Measurements from ENCODE around the gene ADAMTS15. TPM values are rescaled to one million over a fixed set of nuclear protein-coding genes. Genes with fewer than 3 reads are reported as not detected.

ADAMTS15 gene
- total and polyA plus RNA-seq, 10 of the 15 experiments (the other 5 are each of a cell fraction or from before 2014, with no cell fraction given): not detected

DNA sequence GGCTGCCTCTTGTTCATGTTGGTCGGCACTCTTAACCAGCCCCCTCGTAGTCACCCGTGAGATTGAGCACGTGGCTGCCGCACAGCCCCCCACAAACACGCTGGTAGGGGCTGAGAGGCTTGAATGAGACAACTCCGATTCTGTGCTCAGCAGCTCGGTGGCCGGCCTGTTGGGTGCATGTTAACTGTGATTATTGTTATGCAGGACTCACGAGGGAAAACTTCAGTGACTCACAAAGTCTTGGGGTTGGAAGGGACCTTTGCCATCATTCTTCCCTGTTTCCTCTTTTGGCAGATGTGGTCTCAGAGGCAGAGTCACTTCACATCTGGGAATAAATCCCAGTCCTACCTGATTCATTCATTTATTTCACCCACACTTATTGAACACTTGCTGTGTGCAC is 75.2 kb downstream of the ADAMTS15 start (continued):
- TF ChIP-seq, protein P1, sequence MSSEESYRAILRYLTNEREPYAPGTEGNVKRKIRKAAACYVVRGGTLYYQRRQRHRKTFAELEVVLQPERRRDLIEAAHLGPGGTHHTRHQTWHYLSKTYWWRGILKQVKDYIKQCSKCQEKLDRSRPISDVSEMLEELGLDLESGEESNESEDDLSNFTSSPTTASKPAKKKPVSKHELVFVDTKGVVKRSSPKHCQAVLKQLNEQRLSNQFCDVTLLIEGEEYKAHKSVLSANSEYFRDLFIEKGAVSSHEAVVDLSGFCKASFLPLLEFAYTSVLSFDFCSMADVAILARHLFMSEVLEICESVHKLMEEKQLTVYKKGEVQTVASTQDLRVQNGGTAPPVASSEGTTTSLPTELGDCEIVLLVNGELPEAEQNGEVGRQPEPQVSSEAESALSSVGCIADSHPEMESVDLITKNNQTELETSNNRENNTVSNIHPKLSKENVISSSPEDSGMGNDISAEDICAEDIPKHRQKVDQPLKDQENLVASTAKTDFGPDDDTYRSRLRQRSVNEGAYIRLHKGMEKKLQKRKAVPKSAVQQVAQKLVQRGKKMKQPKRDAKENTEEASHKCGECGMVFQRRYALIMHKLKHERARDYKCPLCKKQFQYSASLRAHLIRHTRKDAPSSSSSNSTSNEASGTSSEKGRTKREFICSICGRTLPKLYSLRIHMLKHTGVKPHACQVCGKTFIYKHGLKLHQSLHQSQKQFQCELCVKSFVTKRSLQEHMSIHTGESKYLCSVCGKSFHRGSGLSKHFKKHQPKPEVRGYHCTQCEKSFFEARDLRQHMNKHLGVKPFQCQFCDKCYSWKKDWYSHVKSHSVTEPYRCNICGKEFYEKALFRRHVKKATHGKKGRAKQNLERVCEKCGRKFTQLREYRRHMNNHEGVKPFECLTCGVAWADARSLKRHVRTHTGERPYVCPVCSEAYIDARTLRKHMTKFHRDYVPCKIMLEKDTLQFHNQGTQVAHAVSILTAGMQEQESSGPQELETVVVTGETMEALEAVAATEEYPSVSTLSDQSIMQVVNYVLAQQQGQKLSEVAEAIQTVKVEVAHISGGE (CRISPR knock-in tag; IDR thresholded peaks at IDR 0.05): no peak
- TF ChIP-seq JUND (IDR thresholded peaks at IDR 0.05; ENCODE audit: low read depth, low read length): no peak

GRCh38 chr11:130524132-130524790 is 75.8 kb downstream of the ADAMTS15 start:
- ChIA-PET CTCF (no interaction called here), SMC1A (ENCODE audit: uncharacterized antibody, unreplicated experiment) (no interaction called here), RAD21 (ENCODE audit: unreplicated experiment) (no interaction called here), POLR2A (no interaction called here)
- no peak overlapping the region for H3K4me2 ChIP-seq (ENCODE audit: control insufficient read depth, insufficient read depth)
- H4K20me1 ChIP-seq (ENCODE audit: control insufficient read depth, insufficient read depth): no peaks in the 10 kb centered on the region
- in situ Hi-C loops (cut with MboI) (no loop called here), intact Hi-C loops (cut with micrococcal nuclease; ENCODE audit: unreplicated experiment) (no loop called here)
- no peak overlapping the region for H2AFZ ChIP-seq (ENCODE audit: control insufficient read depth, low read depth, low read length)
- no peaks in the 10 kb centered on the region for H3K36me3 ChIP-seq (ENCODE audit: control insufficient read depth in 2 of 2, insufficient read depth in 2 of 2, low read length in 1 of 2)
- ATAC-seq (no peak), DNase-seq (ENCODE audit: low read depth, low spot score) (no peak), FAIRE-seq (no peak)
- peaks cover 2 to 10% of the 10 kb centered on the region in 2 experiments for H3K27me3 ChIP-seq (replicated peaks in 1 of 2; ENCODE audit: control insufficient read depth in 2 of 2, insufficient read depth in 2 of 2, low read length in 1 of 2)
- 38% methylated on average over 8 of the region's 8 CpGs for WGBS (ENCODE audit: insufficient coverage, insufficient replicate concordance, low lambda C conversion rate, missing lambda C conversion rate)
- H3K4me1 ChIP-seq (ENCODE audit: control insufficient read depth, insufficient read depth, low read length): no peaks in the 10 kb centered on the region
- no peaks in the 10 kb centered on the region for H3K9me3 ChIP-seq (replicated peaks; ENCODE audit: control insufficient read depth, insufficient read depth, low read length)
- H3K9ac ChIP-seq (ENCODE audit: control insufficient read depth, insufficient read depth, low read length): no peak overlapping the region
- no peak overlapping the region for H3K27ac ChIP-seq (ENCODE audit: control insufficient read depth, insufficient read depth)
- no TSS peak for BruUV-seq (replicated peaks)
- no peaks in the 10 kb centered on the region for H3K79me2 ChIP-seq (ENCODE audit: control insufficient read depth, insufficient read depth, low read length)
- no peak overlapping the region for H3K4me3 ChIP-seq
- TF ChIP-seq, protein P2, sequence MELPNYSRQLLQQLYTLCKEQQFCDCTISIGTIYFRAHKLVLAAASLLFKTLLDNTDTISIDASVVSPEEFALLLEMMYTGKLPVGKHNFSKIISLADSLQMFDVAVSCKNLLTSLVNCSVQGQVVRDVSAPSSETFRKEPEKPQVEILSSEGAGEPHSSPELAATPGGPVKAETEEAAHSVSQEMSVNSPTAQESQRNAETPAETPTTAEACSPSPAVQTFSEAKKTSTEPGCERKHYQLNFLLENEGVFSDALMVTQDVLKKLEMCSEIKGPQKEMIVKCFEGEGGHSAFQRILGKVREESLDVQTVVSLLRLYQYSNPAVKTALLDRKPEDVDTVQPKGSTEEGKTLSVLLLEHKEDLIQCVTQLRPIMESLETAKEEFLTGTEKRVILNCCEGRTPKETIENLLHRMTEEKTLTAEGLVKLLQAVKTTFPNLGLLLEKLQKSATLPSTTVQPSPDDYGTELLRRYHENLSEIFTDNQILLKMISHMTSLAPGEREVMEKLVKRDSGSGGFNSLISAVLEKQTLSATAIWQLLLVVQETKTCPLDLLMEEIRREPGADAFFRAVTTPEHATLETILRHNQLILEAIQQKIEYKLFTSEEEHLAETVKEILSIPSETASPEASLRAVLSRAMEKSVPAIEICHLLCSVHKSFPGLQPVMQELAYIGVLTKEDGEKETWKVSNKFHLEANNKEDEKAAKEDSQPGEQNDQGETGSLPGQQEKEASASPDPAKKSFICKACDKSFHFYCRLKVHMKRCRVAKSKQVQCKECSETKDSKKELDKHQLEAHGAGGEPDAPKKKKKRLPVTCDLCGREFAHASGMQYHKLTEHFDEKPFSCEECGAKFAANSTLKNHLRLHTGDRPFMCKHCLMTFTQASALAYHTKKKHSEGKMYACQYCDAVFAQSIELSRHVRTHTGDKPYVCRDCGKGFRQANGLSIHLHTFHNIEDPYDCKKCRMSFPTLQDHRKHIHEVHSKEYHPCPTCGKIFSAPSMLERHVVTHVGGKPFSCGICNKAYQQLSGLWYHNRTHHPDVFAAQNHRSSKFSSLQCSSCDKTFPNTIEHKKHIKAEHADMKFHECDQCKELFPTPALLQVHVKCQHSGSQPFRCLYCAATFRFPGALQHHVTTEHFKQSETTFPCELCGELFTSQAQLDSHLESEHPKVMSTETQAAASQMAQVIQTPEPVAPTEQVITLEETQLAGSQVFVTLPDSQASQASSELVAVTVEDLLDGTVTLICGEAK (IDR thresholded peaks at IDR 0.05; ENCODE audit: borderline replicate concordance): no peak
- TF ChIP-seq RELB (IDR thresholded peaks at IDR 0.05; ENCODE audit: low read depth) (no peak), EP300 (IDR thresholded peaks at IDR 0.05; ENCODE audit: borderline replicate concordance in 1 of 2, control insufficient read depth in 1 of 2, low read depth in 2 of 2, low read length in 2 of 2) (no peak), CREM (IDR thresholded peaks at IDR 0.05; ENCODE audit: low read depth) (no peak), ATF2 (IDR thresholded peaks at IDR 0.05; ENCODE audit: low read length) (no peak), NR2F1 (conservative IDR thresholded peaks at IDR 0.05) (no peak), RUNX3 (IDR thresholded peaks at IDR 0.05; ENCODE audit: low read length) (no peak)
